ENCODE measurements around the gene USP6NL.

- TF ChIP-seq POLR2AphosphoS5 (IDR thresholded peaks at IDR 0.05; ENCODE audit: low read depth, low read length) (no peak), POLR2A (IDR thresholded peaks at IDR 0.05; ENCODE audit: low read depth, low read length) (no peak)
Observed at GRCh38 chr10:11465406-11465805, 146.0 kb downstream of the USP6NL start.

Data from GM12892 (cell line).